Activated CD8-positive, alpha-beta T cell treated with anti-CD3 and anti-CD28 coated beads, Interleukin-2, amount 10 ng/mL, durations not matched to agents 7 days and 5 days (primary cell): ENCODE measurements around the gene TYW1. TPM values are rescaled to one million over a fixed set of nuclear protein-coding genes. Genes with fewer than 3 reads are reported as not detected.
"Not testable (repeated sequence)": the region's sequence is repeated elsewhere in the genome, so short reads cannot be mapped to it uniquely, and the experiment has no call there.

ENCODE experiments used
- ATAC-seq: fragments of 150-1000 bp; cut with Tn5 transposase; one replicate; pipeline ENCODE4 v1.10.0; 2021; ENCODE audit warnings: moderate library complexity
- CTCF ChIA-PET: fragments of 350-600 bp; sonication (Branson Sonifier 250); formaldehyde crosslinking; loops from one replicate; lab custom pipeline; 2021; ENCODE audit warnings: antibody characterized with exemption; lab: Charles Lee
- POLR2A ChIA-PET: fragments of 350-600 bp; sonication (Branson Sonifier 250); formaldehyde crosslinking; loops from one replicate; lab custom pipeline; 2021; ENCODE audit warnings: antibody characterized with exemption; lab: Charles Lee
- DNase-seq: peaks from one replicate; pipeline ENCODE4 v3.0.0-alpha.2; 2020
- H3K27ac Mint-ChIP-seq: one replicate; pipeline ENCODE4 v1.8.0; 2021; ENCODE audit warnings: mild to moderate bottlenecking, mixed read lengths
- H3K27me3 Mint-ChIP-seq: one replicate; pipeline ENCODE4 v1.8.0; 2021; ENCODE audit warnings: low read depth, mixed read lengths
- H3K36me3 Mint-ChIP-seq: one replicate; pipeline ENCODE4 v1.8.0; 2021; ENCODE audit warnings: low read depth, mixed read lengths
- H3K4me1 Mint-ChIP-seq: one replicate; pipeline ENCODE4 v1.8.0; 2021; ENCODE audit warnings: low read depth, mixed read lengths
- H3K4me3 Mint-ChIP-seq: one replicate; pipeline ENCODE4 v1.8.0; 2021; ENCODE audit warnings: mild to moderate bottlenecking, mixed read lengths
- H3K9me3 Mint-ChIP-seq: one replicate; pipeline ENCODE4 v1.8.0; 2022; ENCODE audit warnings: mixed read lengths; ENCODE audit not compliant: insufficient read depth
- total RNA-seq, 2 experiments: library from RNA; stranded (reverse); gene quantifications; one replicate each; pipeline ENCODE4 v1.2.3, GENCODE V29; 2021

TYW1 gene
- total RNA-seq, 2 experiments from 2014 or later, result 16.1 to 17.8 TPM

GRCh38 chr7:67033251-67033650 lies 36.6 kb downstream of the TYW1 start:
- POLR2A ChIA-PET, result no interaction called here
- ATAC-seq, result no peak
- no peak overlapping the region for H3K4me3 Mint-ChIP-seq

GRCh38 chr7:67036432-67037395 lies 40.1 kb downstream of the TYW1 start:
- H3K4me1 Mint-ChIP-seq, DNase-seq, H3K9me3 Mint-ChIP-seq, H3K27me3 Mint-ChIP-seq, H3K4me3 Mint-ChIP-seq, H3K27ac Mint-ChIP-seq, ATAC-seq, CTCF ChIA-PET, POLR2A ChIA-PET: not testable (repeated sequence)
- H3K36me3 Mint-ChIP-seq, result peaks cover 28% of the 10 kb centered on the region

More at GRCh38 chr7:67033251-67033650, 36.6 kb downstream of the TYW1 start:
- peaks cover 45% of the 10 kb centered on the region for H3K36me3 Mint-ChIP-seq
- H3K27me3 Mint-ChIP-seq, result no peaks in the 10 kb centered on the region
- H3K4me1 Mint-ChIP-seq, result no peaks in the 10 kb centered on the region
- no peak overlapping the region for H3K27ac Mint-ChIP-seq
- DNase-seq, result no peak
- CTCF ChIA-PET, result no interaction called here
- H3K9me3 Mint-ChIP-seq, result peaks cover 14% of the 10 kb centered on the region

- H3K27ac Mint-ChIP-seq, ATAC-seq, H3K4me3 Mint-ChIP-seq, H3K36me3 Mint-ChIP-seq, DNase-seq, H3K9me3 Mint-ChIP-seq, H3K27me3 Mint-ChIP-seq, H3K4me1 Mint-ChIP-seq: not testable (repeated sequence)
- ChIA-PET CTCF (interaction anchor here (0.7 to 1.6 kb wide), 2 partner anchors 20 to 261 kb away, joined by 3 to 7 read pairs; no protein-coding TSS in a partner anchor), POLR2A (interaction anchor here (1.2 kb wide), 1 partner anchor 261 kb away, joined by 4 read pairs; no protein-coding TSS in a partner anchor)
These were observed 44.2 kb downstream of the TYW1 start for GRCh38 chr7:67040832-67041231.

- CTCF ChIA-PET, H3K27ac Mint-ChIP-seq, ATAC-seq: not testable (repeated sequence)
These were observed 46.3 kb downstream of the TYW1 start for GRCh38 chr7:67042781-67043558.

GRCh38 chr7:67043559-67043930 lies 46.9 kb downstream of the TYW1 start:
- H3K36me3 Mint-ChIP-seq, H3K4me3 Mint-ChIP-seq, H3K27ac Mint-ChIP-seq, ATAC-seq, CTCF ChIA-PET, H3K9me3 Mint-ChIP-seq, DNase-seq, H3K27me3 Mint-ChIP-seq, POLR2A ChIA-PET, H3K4me1 Mint-ChIP-seq: not testable (repeated sequence)

More at GRCh38 chr7:67042781-67043558, 46.3 kb downstream of the TYW1 start:
- H3K4me1 Mint-ChIP-seq, H3K4me3 Mint-ChIP-seq, H3K9me3 Mint-ChIP-seq, H3K27me3 Mint-ChIP-seq, DNase-seq, POLR2A ChIA-PET, H3K36me3 Mint-ChIP-seq: not testable (repeated sequence)

GRCh38 chr7:67045496-67045995 lies 48.9 kb downstream of the TYW1 start:
- Mint-ChIP-seq H3K27ac (no peak overlapping the region), H3K4me1 (no peaks in the 10 kb centered on the region), H3K36me3 (peaks cover 6% of the 10 kb centered on the region), H3K9me3 (no peaks in the 10 kb centered on the region), H3K27me3 (no peaks in the 10 kb centered on the region), H3K4me3 (no peak overlapping the region)
- POLR2A ChIA-PET, result no interaction called here
- ATAC-seq (no peak), DNase-seq (no peak)
- CTCF ChIA-PET, result no interaction called here

GRCh38 chr7:67046819-67047218 lies 50.2 kb downstream of the TYW1 start:
- ATAC-seq, POLR2A ChIA-PET, DNase-seq, H3K27ac Mint-ChIP-seq, H3K4me3 Mint-ChIP-seq, H3K4me1 Mint-ChIP-seq, H3K27me3 Mint-ChIP-seq, H3K9me3 Mint-ChIP-seq, CTCF ChIA-PET: not testable (repeated sequence)
- H3K36me3 Mint-ChIP-seq, result peaks cover 13% of the 10 kb centered on the region

GRCh38 chr7:67049908-67050307 lies 53.3 kb downstream of the TYW1 start:
- H3K4me1 Mint-ChIP-seq, H3K4me3 Mint-ChIP-seq, H3K9me3 Mint-ChIP-seq, H3K27me3 Mint-ChIP-seq, CTCF ChIA-PET, POLR2A ChIA-PET, ATAC-seq, DNase-seq, H3K27ac Mint-ChIP-seq: not testable (repeated sequence)
- H3K36me3 Mint-ChIP-seq, result peaks cover 32% of the 10 kb centered on the region

- CTCF ChIA-PET, H3K9me3 Mint-ChIP-seq, DNase-seq, ATAC-seq, H3K27ac Mint-ChIP-seq, H3K4me1 Mint-ChIP-seq, H3K4me3 Mint-ChIP-seq, POLR2A ChIA-PET, H3K27me3 Mint-ChIP-seq: not testable (repeated sequence)
- H3K36me3 Mint-ChIP-seq, result peaks cover 36% of the 10 kb centered on the region
These were observed 55.5 kb downstream of the TYW1 start for GRCh38 chr7:67052161-67052560.

- no peak overlapping the region for H3K4me3 Mint-ChIP-seq
- DNase-seq (no peak), ATAC-seq (no peak)
- no peak overlapping the region for H3K27ac Mint-ChIP-seq
- peaks cover 42% of the 10 kb centered on the region for H3K36me3 Mint-ChIP-seq
- H3K4me1 Mint-ChIP-seq, result peaks cover 4% of the 10 kb centered on the region
- ChIA-PET POLR2A (no interaction called here), CTCF (no interaction called here)
- peaks cover 7% of the 10 kb centered on the region for H3K9me3 Mint-ChIP-seq
- no peaks in the 10 kb centered on the region for H3K27me3 Mint-ChIP-seq
These were observed 60.0 kb downstream of the TYW1 start for GRCh38 chr7:67056683-67057082.

GRCh38 chr7:67061321-67061720 lies 64.7 kb downstream of the TYW1 start:
- H3K27me3 Mint-ChIP-seq, result not testable (repeated sequence)

More at GRCh38 chr7:67061321-67061720, 64.7 kb downstream of the TYW1 start:
- ATAC-seq, H3K4me1 Mint-ChIP-seq, H3K4me3 Mint-ChIP-seq, POLR2A ChIA-PET, H3K9me3 Mint-ChIP-seq, H3K27ac Mint-ChIP-seq, CTCF ChIA-PET, DNase-seq: not testable (repeated sequence)
- H3K36me3 Mint-ChIP-seq, result peaks cover 34% of the 10 kb centered on the region
